Activated T-cell treated with anti-CD3 and anti-CD28 coated beads, Interleukin-2, amount 50 U/mL, for 72 hours (primary cell): ENCODE data around the gene OTOG. TPM values are rescaled to one million over a fixed set of nuclear protein-coding genes. Genes with fewer than 3 reads are reported as not detected.

Experiments used
- ATAC-seq, 2 donors: fragments of 150-1000 bp; cut with Tn5 transposase; replicated peaks in 1 of 2; 2 replicates each; pipeline ENCODE4 v1.10.0; 2021; ENCODE audit warnings: moderate library complexity in 2 of 2, mild to moderate bottlenecking in 1 of 2
- DNase-seq, 2 donors: peaks; one replicate each; pipeline ENCODE4 v3.0.0; 2021 to 2022; ENCODE audit warnings: mixed read lengths in 1 of 2
- H3K27ac Mint-ChIP-seq: one replicate; pipeline ENCODE4 v1.8.0; 2022; ENCODE audit warnings: mild to moderate bottlenecking, moderate library complexity, mixed read lengths
- H3K27me3 Mint-ChIP-seq: one replicate; pipeline ENCODE4 v1.8.0; 2022; ENCODE audit warnings: low read depth, mixed read lengths
- H3K36me3 Mint-ChIP-seq, 2 donors: one replicate each; pipeline ENCODE4 v1.8.0; 2022; ENCODE audit warnings: mixed read lengths in 2 of 2, mild to moderate bottlenecking in 1 of 2; ENCODE audit not compliant: insufficient read depth in 2 of 2
- H3K4me1 Mint-ChIP-seq: one replicate; pipeline ENCODE4 v1.8.0; 2022; ENCODE audit warnings: low read depth, mixed read lengths
- H3K4me3 Mint-ChIP-seq, 2 donors: one replicate each; pipeline ENCODE4 v1.8.0; 2022; ENCODE audit warnings: mild to moderate bottlenecking in 2 of 2, mixed read lengths in 2 of 2, moderate library complexity in 2 of 2
- H3K9me3 Mint-ChIP-seq, 2 donors: one replicate each; pipeline ENCODE4 v1.8.0; 2022; ENCODE audit warnings: mixed read lengths in 2 of 2
- total RNA-seq, 2 donors: library from RNA; stranded (reverse); gene quantifications; one replicate each; pipeline ENCODE4 v1.2.3, GENCODE V29; 2022

The OTOG gene
- total RNA-seq, 2 donors from 2014 or later = not detected

- peaks cover 37% of the 10 kb centered on the region for H3K27me3 Mint-ChIP-seq
- no peak overlapping the region for H3K4me3 Mint-ChIP-seq
- DNase-seq (no peak), ATAC-seq (no peak)
- no peak overlapping the region for H3K27ac Mint-ChIP-seq
- peaks cover 0 to 1% of the 10 kb centered on the region in 2 donors for H3K36me3 Mint-ChIP-seq
- no peaks in the 10 kb centered on the region for H3K4me1 Mint-ChIP-seq
- H3K9me3 Mint-ChIP-seq = no peaks in the 10 kb centered on the region
These were observed 144.5 kb downstream of the OTOG start for GRCh38 chr11:17691550-17691949.

- Mint-ChIP-seq H3K9me3 (no peaks in the 10 kb centered on the region), H3K27me3 (peaks cover 41% of the 10 kb centered on the region), H3K4me1 (no peaks in the 10 kb centered on the region), H3K36me3 (peaks cover 0 to 1% of the 10 kb centered on the region in 2 donors), H3K4me3 (no peak overlapping the region), H3K27ac (no peak overlapping the region)
- no peak for DNase-seq
- no peak for ATAC-seq
These were observed 144.9 kb downstream of the OTOG start for GRCh38 chr11:17691976-17692375.

DNA sequence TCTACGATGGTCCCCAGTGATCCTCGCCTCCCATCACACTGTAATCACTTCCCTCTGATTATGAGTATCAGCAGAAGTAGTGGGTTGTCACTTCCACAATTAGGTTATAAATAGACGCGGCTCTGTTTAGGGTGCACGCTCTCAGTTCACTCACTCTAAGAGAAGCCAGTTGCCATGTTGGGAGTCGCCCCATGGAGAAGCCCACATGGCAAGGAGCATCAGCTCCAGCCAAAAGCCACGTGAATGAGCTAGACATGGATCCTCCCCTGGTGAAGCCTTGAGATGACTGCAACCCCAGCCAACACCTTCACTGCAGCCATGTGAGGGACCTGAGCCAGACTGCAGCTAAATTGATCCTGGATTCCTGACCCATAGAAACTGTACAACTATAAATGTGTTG, 145.9 kb downstream of the OTOG start:
- ATAC-seq (no peak), DNase-seq (no peak)
- Mint-ChIP-seq H3K27me3 (peaks cover 46% of the 10 kb centered on the region), H3K27ac (no peak overlapping the region), H3K4me3 (no peak overlapping the region), H3K9me3 (no peaks in the 10 kb centered on the region), H3K36me3 (peaks cover 0 to 1% of the 10 kb centered on the region in 2 donors), H3K4me1 (no peaks in the 10 kb centered on the region)

DNA sequence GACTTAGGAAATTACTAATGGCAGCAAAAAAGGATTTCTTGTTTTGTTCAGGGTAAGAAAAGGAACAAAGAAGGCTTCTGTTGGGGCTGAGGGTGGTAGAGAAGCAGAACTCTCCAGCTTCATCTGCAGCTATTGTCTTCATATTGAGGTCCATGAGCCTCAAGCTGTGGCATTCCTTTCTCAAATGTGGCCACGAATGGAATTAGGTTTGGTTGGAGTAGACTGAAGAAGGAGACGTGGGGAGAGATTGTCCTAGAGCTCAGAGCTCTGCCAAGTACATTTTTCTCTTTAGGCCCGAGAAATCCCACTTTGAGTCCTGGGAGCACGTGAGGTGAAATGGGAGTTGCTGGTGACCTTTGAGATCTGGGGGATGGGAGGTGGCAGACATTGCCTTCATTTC, 146.5 kb downstream of the OTOG start:
- DNase-seq = no peak
- Mint-ChIP-seq H3K27me3 (peaks cover 51% of the 10 kb centered on the region), H3K27ac (no peak overlapping the region), H3K4me1 (no peaks in the 10 kb centered on the region), H3K4me3 (no peak overlapping the region), H3K36me3 (peaks cover 0 to 1% of the 10 kb centered on the region in 2 donors), H3K9me3 (no peaks in the 10 kb centered on the region)
- no peak for ATAC-seq

DNA sequence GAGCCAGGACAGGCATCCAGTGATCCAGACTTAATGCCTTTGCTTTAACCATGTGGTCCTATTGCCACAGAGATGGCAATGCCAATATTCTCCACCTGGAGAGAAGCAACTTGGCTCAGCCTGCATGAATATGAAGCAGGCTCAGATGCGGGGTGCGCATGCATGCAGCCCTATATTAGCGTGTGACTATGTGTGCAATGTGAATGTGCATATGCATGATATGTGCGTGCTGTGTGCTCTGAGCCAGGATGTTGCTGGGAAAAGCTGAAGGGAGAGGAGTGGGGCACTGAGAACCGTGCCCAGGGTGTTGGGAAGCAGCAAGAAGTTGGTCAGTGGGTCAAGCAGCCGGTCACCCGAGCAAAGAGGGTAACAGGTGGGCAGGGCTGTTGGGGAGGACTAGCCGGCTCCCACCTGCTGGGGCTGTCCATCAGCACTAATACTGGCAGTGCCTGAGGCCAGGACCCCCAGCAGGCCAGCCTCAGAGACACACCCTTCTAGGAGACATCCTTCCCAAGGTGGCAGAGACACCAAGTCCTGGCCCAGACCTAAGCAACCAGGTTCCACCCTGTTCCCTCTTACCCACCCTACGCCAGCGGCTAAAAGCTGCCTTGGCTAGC, 147.5 kb downstream of the OTOG start:
- no peak for DNase-seq
- Mint-ChIP-seq H3K27ac (no peak overlapping the region), H3K4me3 (no peak overlapping the region), H3K36me3 (peaks cover 0 to 1% of the 10 kb centered on the region in 2 donors), H3K9me3 (no peaks in the 10 kb centered on the region), H3K4me1 (no peaks in the 10 kb centered on the region), H3K27me3 (peaks cover 51% of the 10 kb centered on the region)
- ATAC-seq = no peak

DNA sequence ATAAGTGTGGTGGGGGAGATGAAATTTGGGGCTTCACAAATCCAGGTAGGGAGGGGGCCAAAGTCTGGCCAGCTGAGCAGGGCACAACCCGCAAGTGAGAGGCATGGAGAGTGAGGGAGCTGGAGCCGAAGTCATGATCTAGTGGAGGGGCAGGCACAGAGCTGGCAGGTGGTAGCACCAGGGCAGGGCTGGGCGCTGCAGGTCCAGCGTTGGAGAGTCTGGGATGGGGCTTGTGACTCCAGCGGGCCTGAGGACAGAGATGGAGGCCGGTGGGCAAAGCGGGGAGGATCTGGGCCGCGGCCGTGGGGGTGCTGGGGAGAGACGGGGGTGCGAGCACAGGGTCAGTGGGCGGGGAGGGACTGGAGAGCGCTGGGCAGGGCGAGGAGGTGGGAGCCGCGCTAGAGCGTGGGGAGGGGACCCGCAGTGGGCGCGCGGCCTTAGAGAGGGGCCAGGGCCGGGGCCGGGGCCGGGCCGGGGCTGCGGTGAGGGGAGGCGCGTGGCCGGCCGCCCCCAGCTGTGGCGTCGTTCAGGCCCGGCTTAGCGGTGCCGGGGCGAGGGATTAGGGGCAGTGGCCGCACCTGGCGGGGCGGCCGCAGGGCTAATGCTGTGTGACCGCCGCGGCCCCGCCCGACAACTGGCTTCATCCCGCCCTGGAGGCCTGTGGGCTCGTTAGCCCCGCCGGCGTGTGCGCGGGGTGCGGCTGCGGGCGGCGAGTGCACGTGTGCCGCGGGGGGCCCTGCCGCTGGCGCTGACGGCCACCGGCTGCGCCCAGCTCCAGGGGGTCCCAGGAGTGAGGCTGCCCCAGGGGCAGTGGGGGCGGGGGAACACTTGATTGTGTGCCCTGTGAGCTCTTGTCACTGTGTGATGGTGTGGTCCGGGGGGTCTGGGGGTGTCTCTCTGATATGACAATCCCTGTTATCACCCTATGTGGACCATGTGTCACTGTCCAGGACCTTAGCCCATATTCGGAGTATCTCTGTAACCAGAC, 148.7 kb downstream of the OTOG start:
- Mint-ChIP-seq H3K4me3 (no peak overlapping the region), H3K27me3 (peaks cover 51% of the 10 kb centered on the region), H3K4me1 (no peaks in the 10 kb centered on the region), H3K27ac (no peak overlapping the region), H3K9me3 (no peaks in the 10 kb centered on the region), H3K36me3 (peaks cover 0 to 1% of the 10 kb centered on the region in 2 donors)
- ATAC-seq = no peak
- DNase-seq = no peak

DNA sequence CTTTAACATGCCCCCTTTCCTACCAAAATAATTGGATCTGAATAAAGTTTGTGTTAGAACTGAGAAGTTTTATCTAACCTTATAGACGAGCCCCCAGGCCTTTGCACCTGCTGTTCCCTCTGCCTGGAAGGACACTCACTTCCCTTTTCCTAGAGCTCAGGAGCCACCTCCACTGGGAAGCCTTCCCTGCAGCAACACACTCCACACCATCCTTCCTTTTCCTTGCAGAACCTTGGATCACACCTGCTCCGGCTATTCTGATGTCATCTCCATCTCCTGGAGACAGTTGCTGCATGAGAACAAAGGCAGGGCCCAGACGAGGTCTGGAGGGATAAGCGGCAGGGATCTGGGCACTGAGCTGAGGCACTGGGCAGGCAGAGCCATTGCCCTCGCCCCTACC, 149.7 kb downstream of the OTOG start:
- H3K4me1 Mint-ChIP-seq = no peaks in the 10 kb centered on the region

More for the DNA sequence above, 149.7 kb downstream of the OTOG start:
- peaks cover 0 to 1% of the 10 kb centered on the region in 2 donors for H3K36me3 Mint-ChIP-seq
- DNase-seq = no peak
- no peak overlapping the region for H3K4me3 Mint-ChIP-seq
- no peaks in the 10 kb centered on the region for H3K9me3 Mint-ChIP-seq
- ATAC-seq = no peak
- H3K27me3 Mint-ChIP-seq = peaks cover 51% of the 10 kb centered on the region
- no peak overlapping the region for H3K27ac Mint-ChIP-seq

Other genes starting within 250 kb of the OTOG start
- 1 to 10 TPM; 1.3 to 1.5 TPM for gene NCR3LG1, start 195.5 kb upstream of the OTOG start, total RNA-seq
- gene KCNJ11, start 158.6 kb upstream of the OTOG start, total RNA-seq = under 1 TPM in 1 of 2 donors, not detected in 1; 0.29 TPM
- not detected for gene ABCC8, start 70.4 kb upstream of the OTOG start, total RNA-seq
- gene USH1C, start 2.8 kb upstream of the OTOG start, total RNA-seq = not detected
- gene MYOD1, start 172.3 kb downstream of the OTOG start, total RNA-seq = not detected
- not detected for gene KCNC1, start 187.5 kb downstream of the OTOG start, total RNA-seq